Right ventricle myocardium inferior (tissue), 1 donor: Measurements from ENCODE around the gene DUSP10. TPM values are rescaled to one million over a fixed set of nuclear protein-coding genes. Genes with fewer than 3 reads are reported as not detected.

Experiments used
- ATAC-seq: fragments of 200-7000 bp; cut with Tn5 transposase; one replicate; pipeline ENCODE4 v1.9.1; 2020; ENCODE audit warnings: mild to moderate bottlenecking, moderate library complexity
- DNase-seq: peaks from one replicate; pipeline ENCODE4 v3.0.0; 2021; ENCODE audit errors: missing footprints
- intact Hi-C: fragments of 100-400 bp; cut with DNase I; formaldehyde crosslinking; loops from one replicate; pipeline ENCODE4 v1.11.0; 2022
- total RNA-seq: library from RNA; stranded (reverse); fragmentation: NEBNext Ultra II Directional; extraction: Animal tissue kit (Norgen Biotek cat#: 25700); gene quantifications from one replicate; pipeline ENCODE4 v1.2.1, GENCODE V29; 2021
- donor health status: DM: no; HTN: yes; CAD: no; lungs with severe emphysema.

DUSP10 gene
- total RNA-seq, 1 donor from 2014 or later = 3.2 TPM

DNA sequence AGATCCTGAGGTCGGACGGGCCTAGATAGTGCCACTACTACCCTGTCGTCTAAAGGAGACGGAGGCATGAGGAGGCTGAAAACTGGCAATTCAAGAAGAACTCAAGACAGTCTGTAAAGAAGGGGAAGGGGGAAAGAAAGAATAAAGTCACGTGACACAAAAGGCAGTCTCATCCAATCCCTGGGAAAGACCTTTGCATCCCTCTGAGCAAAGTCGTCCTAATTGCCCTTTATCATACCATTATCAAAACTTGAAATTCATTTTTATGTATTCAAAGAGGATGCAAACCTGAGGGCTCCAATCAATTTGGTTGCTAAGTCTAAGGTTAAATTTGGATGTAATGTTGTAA lies 2.2 kb downstream of the DUSP10 start:
- DNase-seq = no peak
- no peak for ATAC-seq
- intact Hi-C loops = loop anchor here (5.0 to 10.0 kb wide), 6 partner anchors 95 to 945 kb away; no protein-coding TSS in a partner anchor

DNA sequence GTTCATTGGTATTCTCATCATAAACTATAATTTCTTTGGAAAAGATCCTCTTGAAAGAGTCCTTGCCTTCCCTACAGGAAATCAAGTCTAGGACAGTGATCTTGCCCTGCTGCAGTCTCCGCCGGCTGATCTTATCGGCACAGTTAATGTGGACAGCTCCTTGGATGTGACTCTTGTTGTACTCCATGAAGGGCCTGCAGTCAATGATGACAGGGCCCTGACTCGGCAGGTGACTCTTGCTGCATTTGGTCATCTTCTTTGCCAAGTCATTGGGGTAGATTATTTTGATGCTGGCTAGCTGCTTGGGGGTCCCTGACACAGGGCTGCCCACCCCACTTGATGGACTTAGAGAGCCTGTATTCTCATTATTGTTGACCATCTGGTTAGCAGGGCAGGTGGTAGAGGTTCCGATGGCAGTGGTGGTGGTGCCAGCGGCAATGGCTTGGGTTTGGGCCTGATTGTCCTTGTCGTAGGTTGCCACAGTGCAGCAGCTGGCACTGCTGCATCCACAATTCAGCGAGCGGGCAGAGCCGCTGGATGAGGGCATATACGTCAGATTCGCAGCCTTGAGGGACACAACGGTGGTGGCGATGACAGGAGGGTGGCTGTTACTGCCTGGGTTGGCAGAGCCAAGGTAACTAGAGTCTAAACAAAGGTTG lies 2.7 kb downstream of the DUSP10 start:
- ATAC-seq = no peak
- intact Hi-C loops = no loop called here

DNA sequence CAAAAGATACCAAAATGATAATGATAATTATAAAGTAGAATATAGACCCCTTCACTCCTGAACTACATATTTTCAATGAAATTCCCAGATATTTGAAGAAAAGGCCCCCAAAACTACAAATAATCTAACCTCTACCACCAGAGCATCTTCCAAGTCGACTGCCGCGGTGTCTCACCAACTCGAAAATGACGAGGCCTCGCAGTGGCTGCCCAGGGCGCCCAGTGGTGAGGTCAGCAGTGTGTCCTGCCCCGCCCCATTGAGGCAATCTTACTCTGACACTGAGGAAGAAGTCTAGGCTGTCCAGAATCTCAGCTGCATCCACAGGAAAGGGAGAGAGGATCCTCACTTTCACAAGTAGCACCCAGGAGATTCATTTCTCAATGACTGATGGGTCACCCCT lies 5.2 kb downstream of the DUSP10 start:
- intact Hi-C loops = no loop called here
- no peak for ATAC-seq
- DNase-seq = no peak

More for the DNA sequence above, 2.7 kb downstream of the DUSP10 start:
- no peak for DNase-seq

DNA sequence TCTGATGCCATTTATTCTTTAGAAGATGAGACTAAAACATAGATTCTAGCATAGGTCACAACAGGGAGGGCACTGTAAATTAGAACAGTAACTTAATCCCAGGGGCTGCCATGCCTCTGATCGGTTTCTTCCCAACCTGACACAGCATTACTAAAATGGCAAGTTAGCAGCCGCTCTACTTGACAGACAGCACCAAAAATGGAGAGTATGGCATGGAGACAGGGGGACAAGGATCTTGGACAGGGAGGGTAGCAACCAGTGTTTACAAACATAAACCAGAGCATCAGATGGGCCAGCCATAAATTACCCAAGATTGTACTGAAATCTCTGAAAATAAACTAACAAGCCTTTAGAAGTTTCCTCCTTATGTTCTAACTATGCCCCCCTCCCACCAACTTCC lies 5.9 kb downstream of the DUSP10 start:
- intact Hi-C loops = no loop called here
- ATAC-seq = peak; percentile 25
- DNase-seq = no peak

DNA sequence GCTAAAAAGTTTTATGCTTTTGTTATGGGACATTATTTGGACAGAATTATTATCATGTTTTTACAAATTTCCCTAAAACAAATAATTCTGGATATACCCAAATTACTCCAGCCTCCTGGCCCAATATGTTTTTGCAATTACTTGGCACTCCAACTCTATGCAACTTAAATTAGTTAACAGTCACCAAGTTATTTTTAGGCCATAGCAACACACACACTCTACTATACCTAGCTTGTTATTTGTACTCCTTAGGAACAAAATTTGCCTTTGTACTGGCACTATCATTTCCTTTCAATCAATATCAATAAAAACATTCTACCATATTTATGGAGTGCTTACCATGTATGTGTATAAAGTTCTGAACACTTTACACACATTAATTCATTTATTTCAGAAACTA lies 7.7 kb downstream of the DUSP10 start:
- peak; percentile 52 for ATAC-seq
- intact Hi-C loops = no loop called here
- no peak for DNase-seq

DNA sequence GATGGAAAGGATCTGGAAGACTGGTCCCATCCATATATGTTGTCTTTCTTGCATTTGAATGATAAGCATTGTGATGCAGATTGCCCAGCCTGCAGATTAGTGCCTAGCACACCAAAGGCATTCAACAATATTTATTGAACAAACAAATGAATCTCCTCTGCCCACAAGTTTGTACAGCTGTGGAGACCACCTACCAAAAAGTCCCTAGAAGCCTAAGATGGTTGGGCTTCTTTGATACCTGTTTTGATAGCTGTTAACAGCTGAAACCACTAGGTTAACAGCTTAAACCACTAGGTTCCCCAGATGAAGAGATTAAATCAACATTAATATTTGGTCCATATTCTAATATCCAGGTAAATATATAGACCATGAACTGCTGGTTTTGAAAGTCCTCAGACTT lies 9.8 kb downstream of the DUSP10 start:
- no peak for ATAC-seq
- no peak for DNase-seq
- intact Hi-C loops = no loop called here

DNA sequence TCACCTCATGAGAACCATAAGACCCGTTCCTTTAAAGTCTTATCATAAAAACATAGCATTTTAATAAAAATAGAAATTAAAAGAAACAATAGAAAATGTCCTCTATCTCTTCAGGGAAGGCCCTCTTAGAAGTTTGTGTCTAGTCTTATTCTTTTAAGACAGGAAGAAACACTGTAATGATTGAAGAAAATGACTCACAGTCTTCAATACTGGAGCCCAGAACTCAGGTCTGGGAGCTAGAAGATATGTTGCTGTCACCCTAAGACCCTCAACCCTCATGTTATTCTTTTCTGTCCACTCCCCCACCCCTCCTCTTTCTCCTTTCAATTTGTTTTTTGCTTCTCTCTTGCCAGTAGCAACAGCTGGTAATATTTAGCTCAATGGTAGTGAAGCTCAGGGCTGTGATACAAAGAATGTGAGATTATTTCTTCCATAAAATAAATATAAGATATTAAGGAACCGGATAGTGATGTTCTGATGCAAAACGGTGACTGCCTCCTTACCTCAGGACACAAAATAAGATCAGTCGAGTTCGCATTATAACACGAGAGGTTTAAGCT lies 12.0 kb downstream of the DUSP10 start:
- no peak for DNase-seq
- no peak for ATAC-seq
- intact Hi-C loops = no loop called here

DNA sequence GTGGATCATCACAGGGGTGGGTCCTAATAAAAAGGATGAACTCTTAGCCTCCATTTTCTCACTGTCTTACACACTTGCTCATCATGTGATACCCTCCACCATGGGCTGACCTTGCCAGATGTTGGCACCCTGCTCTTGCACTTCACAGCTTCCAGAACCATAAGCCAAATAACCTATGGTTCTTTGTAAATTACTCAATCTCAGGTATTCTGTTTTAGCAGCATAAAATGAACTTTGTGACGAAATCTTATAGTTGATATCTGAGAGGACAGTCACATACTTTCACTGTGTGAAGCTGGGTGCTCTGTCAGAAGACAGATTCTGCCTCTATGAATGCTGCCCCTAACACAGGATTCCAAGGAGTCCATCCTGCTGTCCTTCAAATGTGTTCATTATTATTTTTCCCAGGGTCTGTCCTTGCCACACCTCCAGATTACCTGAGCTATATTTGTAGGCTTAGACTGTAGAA lies 13.8 kb downstream of the DUSP10 start:
- intact Hi-C loops = no loop called here
- DNase-seq = no peak
- no peak for ATAC-seq

DNA sequence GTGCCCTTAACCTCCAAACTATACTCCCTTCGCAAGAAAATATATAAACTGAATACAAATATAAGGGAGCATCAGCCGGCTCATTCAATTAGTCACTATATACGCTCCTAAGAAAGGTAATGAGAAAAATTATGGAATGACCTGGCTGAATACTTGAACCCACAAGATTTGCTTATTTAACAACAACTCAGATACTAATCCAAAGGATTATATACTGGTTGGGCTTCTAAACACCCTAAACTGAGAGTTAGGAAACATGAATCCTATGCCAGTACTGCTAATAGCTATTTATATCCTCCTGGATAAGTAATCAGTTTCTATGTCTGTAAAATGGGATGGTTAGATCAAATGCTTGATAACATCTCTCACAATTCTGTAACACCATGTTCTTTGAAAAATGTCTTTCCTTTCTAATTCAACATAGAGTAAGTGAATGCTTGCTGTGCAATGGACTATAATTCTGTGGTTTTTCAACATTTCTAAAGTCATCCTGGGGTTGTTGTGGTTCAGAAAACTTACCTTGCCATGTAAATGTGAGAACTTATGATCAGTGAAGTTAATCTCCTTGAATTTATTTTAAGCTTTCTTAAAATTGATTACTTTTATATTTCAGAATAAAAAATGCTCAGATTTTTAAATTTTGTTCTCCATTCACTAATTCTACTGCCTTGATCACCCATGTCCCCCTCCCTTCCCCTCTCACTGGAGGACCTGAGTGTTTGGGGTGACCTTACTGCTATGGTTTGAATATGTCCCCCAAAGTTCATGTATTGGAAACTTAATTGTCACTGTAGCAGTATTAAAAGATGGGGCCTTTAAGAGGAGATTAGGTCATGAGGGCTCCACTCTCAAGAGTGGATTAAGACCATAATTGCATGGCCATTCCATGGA lies 14.5 kb downstream of the DUSP10 start:
- DNase-seq (no peak), ATAC-seq (no peak)
- intact Hi-C loops = no loop called here

DNA sequence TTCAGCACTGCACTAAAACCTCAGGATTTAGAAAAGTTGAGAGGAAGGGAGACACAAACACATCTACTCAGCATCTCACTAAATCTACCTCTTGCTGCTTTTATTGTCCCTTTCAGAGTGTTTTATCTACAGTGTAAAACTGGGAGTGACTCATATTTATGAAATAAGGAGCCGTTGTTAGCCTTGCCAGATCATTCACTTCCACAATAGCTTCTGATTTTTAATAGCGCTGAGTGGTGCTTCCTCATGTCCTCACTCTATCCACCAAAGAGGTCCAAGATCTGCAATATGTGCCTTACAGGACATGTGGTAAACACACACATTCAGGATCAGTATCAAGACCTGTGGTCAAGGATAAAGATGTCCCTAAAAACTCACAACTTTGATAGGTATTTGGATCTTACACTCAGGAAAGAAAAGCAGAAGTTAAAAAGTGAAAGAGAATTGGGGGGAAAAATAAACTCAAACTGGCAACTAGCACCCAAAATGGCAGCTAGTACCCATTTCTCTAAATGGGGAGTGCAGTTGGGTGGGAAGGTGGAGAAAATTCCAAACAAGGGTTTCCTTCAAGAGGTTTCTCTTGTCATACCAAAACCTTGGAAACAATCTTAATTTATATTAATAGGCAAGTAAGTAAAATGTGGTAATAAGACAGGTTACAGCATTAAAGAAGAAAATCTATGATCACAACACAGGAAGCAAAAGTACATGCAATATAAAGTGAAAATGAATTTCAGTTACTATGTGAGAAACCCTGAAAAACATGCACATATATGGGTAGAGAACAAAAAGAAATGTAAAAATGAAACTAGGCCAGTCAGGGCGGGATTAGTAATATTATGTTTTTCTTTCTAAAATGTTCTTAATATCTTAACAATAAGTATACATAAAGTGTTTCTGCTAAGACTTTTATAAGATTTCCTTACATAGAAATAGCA lies 15.9 kb downstream of the DUSP10 start:
- intact Hi-C loops = no loop called here
- ATAC-seq (peak; percentile 56), DNase-seq (no peak)

DNA sequence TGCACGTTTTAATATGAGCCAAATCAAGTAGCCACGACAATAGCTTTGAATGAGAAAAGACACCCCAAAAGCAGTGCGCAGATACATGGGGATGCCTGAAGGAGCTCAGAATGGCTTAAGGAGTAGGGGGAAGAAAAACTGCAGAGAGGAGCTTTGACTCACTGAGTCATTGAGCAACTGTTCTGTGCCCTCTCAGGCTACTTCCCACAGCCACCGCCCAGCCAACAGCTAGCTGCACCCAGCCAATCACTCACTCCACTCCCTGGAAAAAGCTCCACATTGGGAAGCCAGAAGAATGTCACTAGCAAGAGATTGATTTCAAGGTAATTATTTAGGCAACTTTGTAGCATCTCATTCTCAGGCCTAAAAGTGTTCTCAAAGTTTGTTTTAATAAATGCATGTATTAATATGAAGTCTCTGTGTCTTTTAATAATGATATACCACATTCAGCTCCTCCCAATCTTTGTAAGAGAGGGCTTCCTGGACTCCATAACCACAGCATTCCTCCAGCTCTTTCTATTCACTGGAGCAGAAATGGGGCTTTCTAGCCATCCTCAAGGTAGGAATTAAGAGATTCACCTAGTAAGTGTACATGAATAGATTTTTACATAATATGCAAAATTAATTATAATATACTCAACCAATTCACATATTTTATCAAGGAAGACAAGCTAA lies 16.8 kb downstream of the DUSP10 start:
- DNase-seq (no peak), ATAC-seq (peak; percentile 77)
- intact Hi-C loops = no loop called here

DNA sequence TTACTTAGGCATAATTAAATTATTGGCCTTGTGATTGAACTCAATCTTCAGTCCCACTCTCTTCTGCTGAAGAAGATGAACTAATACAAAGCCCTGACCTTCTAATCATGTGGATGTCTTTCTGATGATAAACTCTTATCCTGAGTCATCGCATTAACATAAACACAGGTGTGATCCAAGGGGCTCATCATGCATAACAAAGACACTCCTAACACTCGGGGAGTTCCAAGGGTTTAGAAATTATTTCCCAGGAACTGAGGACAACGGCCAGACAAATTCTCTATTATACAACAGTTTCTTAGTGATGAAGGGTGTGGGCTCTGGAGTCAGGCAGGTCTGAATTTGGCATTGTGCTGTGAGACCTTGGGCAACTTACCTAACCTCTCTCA lies 18.0 kb downstream of the DUSP10 start:
- intact Hi-C loops = no loop called here
- DNase-seq = no peak
- ATAC-seq = no peak

DNA sequence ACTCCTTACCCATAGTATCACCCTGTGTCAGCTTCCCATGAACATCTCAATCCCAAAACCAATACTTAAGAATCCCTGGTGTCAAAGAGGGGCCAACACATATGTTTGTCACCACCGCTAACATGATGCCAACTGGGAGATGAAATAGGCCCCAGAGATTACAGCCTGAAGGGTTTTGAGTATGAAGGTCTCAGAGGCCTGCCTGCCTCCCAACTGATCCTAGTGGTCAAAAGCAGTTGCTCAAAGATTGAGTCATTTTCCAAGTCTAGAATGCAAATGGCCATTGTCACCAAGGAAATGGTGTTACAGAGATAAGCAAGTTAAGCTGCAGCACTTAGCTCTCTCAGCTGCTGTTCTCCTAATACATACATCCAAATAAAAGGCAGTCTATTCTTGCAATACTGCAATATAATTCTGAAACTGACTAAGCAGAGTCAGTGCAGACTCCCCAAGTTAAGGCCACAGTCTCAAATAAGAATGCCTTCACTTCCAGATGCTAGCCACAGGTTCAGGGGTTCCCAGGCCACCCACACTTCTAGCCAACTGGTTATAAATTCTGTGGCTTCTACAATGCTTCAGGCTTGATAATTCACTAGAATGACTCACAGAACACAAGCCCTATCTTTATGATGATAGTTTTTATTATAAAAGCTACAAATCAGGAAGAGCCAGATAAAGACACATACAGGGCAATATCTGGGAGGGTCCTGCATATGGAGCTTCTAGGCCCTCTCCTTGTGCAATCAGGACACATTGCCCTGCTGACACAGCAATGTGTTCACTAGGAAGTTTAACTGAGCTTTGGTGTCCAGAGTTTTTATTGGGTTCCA lies 18.7 kb downstream of the DUSP10 start:
- ATAC-seq (no peak), DNase-seq (no peak)
- intact Hi-C loops = no loop called here

DNA sequence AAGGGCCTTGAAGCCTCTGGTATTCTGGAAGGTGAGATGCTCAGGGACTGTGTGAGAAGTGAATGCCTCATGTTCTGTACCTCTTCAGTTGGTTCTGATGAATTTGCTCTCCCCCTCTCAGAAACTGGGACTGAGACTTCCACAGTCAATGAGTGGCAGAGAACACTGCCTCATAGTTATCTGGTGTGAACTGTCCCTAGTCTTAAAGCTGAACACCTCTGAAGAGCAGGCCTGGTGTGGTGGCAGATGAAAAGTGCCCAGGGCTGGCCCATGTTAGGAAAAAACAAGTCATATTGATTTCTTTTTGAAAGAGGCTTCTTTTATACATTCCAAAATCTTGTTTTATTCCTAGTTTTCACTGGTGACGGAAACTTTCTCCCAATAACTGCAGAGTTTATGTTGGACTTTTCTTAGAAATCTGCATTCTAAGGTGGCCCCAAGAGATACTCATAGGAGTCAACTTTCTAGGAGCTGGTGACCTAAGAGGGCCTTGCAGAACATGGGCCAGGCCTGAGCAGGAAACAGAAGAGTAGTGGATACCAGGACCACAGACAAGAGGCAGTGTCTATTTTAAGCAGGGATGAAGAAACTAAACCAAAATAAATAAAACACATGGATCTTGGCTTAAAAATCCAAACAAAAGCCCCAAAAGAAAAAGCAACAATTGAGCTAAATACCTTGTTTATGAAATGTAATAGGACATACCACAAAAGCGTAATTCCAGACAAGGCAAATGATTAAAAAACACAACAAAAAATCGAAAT lies 19.5 kb downstream of the DUSP10 start:
- ATAC-seq = no peak
- intact Hi-C loops = no loop called here
- no peak for DNase-seq

DNA sequence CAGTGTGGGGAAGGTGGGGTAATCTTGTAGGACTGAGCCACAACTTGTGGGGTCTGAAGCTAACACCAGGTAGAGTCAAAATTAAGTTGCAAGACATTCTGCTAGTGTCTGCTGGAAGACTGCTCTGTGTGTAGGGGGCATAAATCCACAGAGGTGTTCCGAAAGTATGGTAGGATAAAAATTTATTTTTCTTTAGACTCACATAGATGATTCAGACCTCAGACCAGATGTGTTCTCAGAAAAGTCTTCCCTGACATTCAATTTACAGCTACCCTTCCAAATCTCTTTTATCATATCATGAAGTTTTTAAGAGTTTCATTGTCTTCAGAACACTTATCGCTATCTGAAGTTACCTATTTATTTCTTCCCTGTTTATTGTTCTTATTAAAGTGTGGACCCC lies 21.3 kb downstream of the DUSP10 start:
- ATAC-seq (no peak), DNase-seq (no peak)
- intact Hi-C loops = no loop called here

DNA sequence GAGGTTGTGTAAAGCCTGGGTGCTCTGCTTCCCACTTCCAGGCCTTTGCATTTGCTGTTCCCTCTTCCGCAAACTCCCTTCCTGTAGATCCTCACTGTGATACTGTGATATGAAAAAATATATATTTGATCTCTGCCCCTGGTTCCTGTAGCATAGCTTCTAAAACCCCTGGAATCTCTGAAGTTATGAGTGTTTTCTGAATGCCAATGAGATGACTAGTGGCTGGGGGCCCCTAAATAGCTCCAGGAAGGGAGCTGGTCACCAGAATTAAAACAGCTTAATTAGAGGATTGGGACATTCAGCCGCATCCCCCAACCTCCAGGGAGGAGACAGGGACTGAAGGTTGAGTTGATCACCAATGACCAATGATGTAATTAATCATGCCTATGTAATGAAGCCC lies 21.9 kb downstream of the DUSP10 start:
- intact Hi-C loops = no loop called here
- no peak for DNase-seq
- ATAC-seq = no peak

DNA sequence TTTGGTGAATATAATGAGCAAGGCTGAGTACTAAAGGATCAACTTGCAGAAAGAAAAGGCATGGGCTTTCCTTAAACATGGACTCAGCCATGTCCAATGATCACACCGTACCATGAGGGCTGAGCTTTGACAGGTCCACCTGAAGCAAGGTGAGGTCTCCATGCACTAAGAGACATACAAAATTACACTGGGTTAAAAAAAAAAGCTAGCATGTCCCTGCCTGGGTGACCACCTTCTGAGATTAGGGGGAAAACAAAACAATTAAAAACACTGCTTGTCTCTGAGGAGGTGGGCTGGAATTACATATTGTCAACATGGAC lies 22.7 kb downstream of the DUSP10 start:
- intact Hi-C loops = no loop called here
- ATAC-seq (no peak), DNase-seq (no peak)
